ENCODE measurements around the gene WWOX.

The WWOX gene

GRCh38 chr16:78795433-78795832 lies 696.0 kb downstream of the WWOX start:
- no peak for DNase-seq (ENCODE audit: low read depth in 2 of 2)

- no peak for DNase-seq (ENCODE audit: low read depth in 2 of 2)
Measured at GRCh38 chr16:78796221-78796866, 696.9 kb downstream of the WWOX start.

GRCh38 chr16:78799429-78799828 lies 700.0 kb downstream of the WWOX start:
- DNase-seq (ENCODE audit: low read depth in 2 of 2): no peak

- no peak for DNase-seq (ENCODE audit: low read depth in 2 of 2)
Measured at GRCh38 chr16:78800523-78800922, 701.1 kb downstream of the WWOX start.

GRCh38 chr16:78804058-78804735 lies 704.7 kb downstream of the WWOX start:
- no peak for DNase-seq (ENCODE audit: low read depth in 2 of 2)

GRCh38 chr16:78805556-78805955 lies 706.1 kb downstream of the WWOX start:
- no peak for DNase-seq (ENCODE audit: low read depth in 2 of 2)

GRCh38 chr16:78811247-78811646 lies 711.8 kb downstream of the WWOX start:
- DNase-seq (ENCODE audit: low read depth in 2 of 2): no peak

GRCh38 chr16:78812582-78812981 lies 713.1 kb downstream of the WWOX start:
- no peak for DNase-seq (ENCODE audit: low read depth in 2 of 2)

- DNase-seq (ENCODE audit: low read depth in 2 of 2): no peak
Measured at GRCh38 chr16:78813661-78814311, 714.3 kb downstream of the WWOX start.

GRCh38 chr16:78815713-78816112 lies 716.3 kb downstream of the WWOX start:
- no peak for DNase-seq (ENCODE audit: low read depth in 2 of 2)

- no peak for DNase-seq (ENCODE audit: low read depth in 2 of 2)
Measured at GRCh38 chr16:78816499-78817195, 717.2 kb downstream of the WWOX start.

GRCh38 chr16:78817200-78817739 lies 717.8 kb downstream of the WWOX start:
- no peak for DNase-seq (ENCODE audit: low read depth in 2 of 2)

- no peak for DNase-seq (ENCODE audit: low read depth in 2 of 2)
Measured at GRCh38 chr16:78821335-78821734, 721.9 kb downstream of the WWOX start.

- DNase-seq (ENCODE audit: low read depth in 2 of 2): no peak
Measured at GRCh38 chr16:78822509-78822908, 723.1 kb downstream of the WWOX start.

GRCh38 chr16:78823027-78823426 lies 723.6 kb downstream of the WWOX start:
- no peak for DNase-seq (ENCODE audit: low read depth in 2 of 2)

- DNase-seq (ENCODE audit: low read depth in 2 of 2): no peak
Measured at GRCh38 chr16:78829280-78829679, 729.8 kb downstream of the WWOX start.

- DNase-seq (ENCODE audit: low read depth in 2 of 2): no peak
Measured at GRCh38 chr16:78830599-78830998, 731.1 kb downstream of the WWOX start.

GRCh38 chr16:78832100-78832499 lies 732.6 kb downstream of the WWOX start:
- DNase-seq (ENCODE audit: low read depth in 2 of 2): no peak

- no peak for DNase-seq (ENCODE audit: low read depth in 2 of 2)
Measured at GRCh38 chr16:78836802-78837491, 737.5 kb downstream of the WWOX start.

GRCh38 chr16:78837706-78838105 lies 738.3 kb downstream of the WWOX start:
- no peak for DNase-seq (ENCODE audit: low read depth in 2 of 2)

- no peak for DNase-seq (ENCODE audit: low read depth in 2 of 2)
Measured at GRCh38 chr16:78838276-78838675, 738.8 kb downstream of the WWOX start.

- no peak for DNase-seq (ENCODE audit: low read depth in 2 of 2)
Measured at GRCh38 chr16:78842950-78843349, 743.5 kb downstream of the WWOX start.

Data from activated CD8-positive, alpha-beta memory T cell treated with anti-CD3 and anti-CD28 coated beads for 4 hours (primary cell).